DND-41 (cell line): Measurements from ENCODE around the gene RGMA.

ENCODE experiments used
- ATAC-seq: fragments of 200-7000 bp; cut with Tn5 transposase; 3 replicates; pipeline ENCODE4 v1.9.1; 2021; ENCODE audit warnings: low read depth; ENCODE audit not compliant: insufficient read depth
- DNase-seq: peaks from one replicate; pipeline ENCODE4 v3.0.0-alpha.2; 2020
- H2AFZ ChIP-seq: 2 replicates; pipeline ENCODE4 v1.6.0; 2012; ENCODE audit warnings: low read depth, low read length
- H3K27ac ChIP-seq: 2 replicates; pipeline ENCODE4 v1.5.1; 2012; ENCODE audit warnings: low read length, inconsistent platforms
- H3K27me3 ChIP-seq: fragments of 200-600 bp; sonication (generic); 2 replicates; pipeline ENCODE4 v1.6.0; 2012; ENCODE audit warnings: low read length, mild to moderate bottlenecking, inconsistent platforms; ENCODE audit not compliant: insufficient read depth, poor library complexity
- H3K36me3 ChIP-seq: 2 replicates; pipeline ENCODE4 v1.5.1; 2012; ENCODE audit warnings: low read length, inconsistent platforms; ENCODE audit not compliant: insufficient read depth
- H3K4me1 ChIP-seq: 2 replicates; pipeline ENCODE4 v1.5.1; 2012; ENCODE audit warnings: mild to moderate bottlenecking, low read length; ENCODE audit not compliant: insufficient read depth
- H3K4me2 ChIP-seq: 2 replicates; pipeline ENCODE4 v1.6.0; 2012; ENCODE audit warnings: mild to moderate bottlenecking, moderate library complexity, low read length, inconsistent platforms; ENCODE audit not compliant: insufficient read depth
- H3K4me3 ChIP-seq, 2 experiments: fragments of 200-600 bp in 1 of 2; shearing (Covaris generic) in 1 of 2; 2 replicates each; pipeline ENCODE4 v1.5.1; 2012 to 2016; ENCODE audit warnings: inconsistent platforms in 2 of 2, low read length in 2 of 2, mild to moderate bottlenecking in 2 of 2, low read depth in 1 of 2, moderate library complexity in 1 of 2
- H3K79me2 ChIP-seq: 2 replicates; pipeline ENCODE4 v1.6.0; 2012; ENCODE audit warnings: low read length, inconsistent platforms; ENCODE audit not compliant: insufficient read depth
- H3K9ac ChIP-seq: 2 replicates; pipeline ENCODE4 v1.6.0; 2012; ENCODE audit warnings: low read depth, mild to moderate bottlenecking, inconsistent platforms, low read length, moderate library complexity
- H3K9me3 ChIP-seq: 2 replicates; pipeline ENCODE4 v1.5.1; 2012; ENCODE audit warnings: low read length, moderate library complexity, mild to moderate bottlenecking, inconsistent platforms; ENCODE audit not compliant: insufficient read depth, severe bottlenecking
- H4K20me1 ChIP-seq: 2 replicates; pipeline ENCODE4 v1.6.0; 2012; ENCODE audit warnings: low read length; ENCODE audit not compliant: insufficient read depth
- EZH2 ChIP-seq: IDR thresholded peaks from 3 replicates; pipeline ENCODE4 v1.6.1; 2012; ENCODE audit warnings: borderline replicate concordance, low read depth, mild to moderate bottlenecking, moderate library complexity, low read length, inconsistent platforms; ENCODE audit not compliant: severe bottlenecking
- TF ChIP-seq, protein P1 (sequence below): IDR thresholded peaks from 2 replicates; pipeline ENCODE4 v1.5.1; 2012; ENCODE audit warnings: borderline replicate concordance, low read length, moderate library complexity, mild to moderate bottlenecking; ENCODE audit not compliant: poor library complexity, severe bottlenecking; ENCODE audit errors: extremely low read depth

RGMA gene

DNA sequence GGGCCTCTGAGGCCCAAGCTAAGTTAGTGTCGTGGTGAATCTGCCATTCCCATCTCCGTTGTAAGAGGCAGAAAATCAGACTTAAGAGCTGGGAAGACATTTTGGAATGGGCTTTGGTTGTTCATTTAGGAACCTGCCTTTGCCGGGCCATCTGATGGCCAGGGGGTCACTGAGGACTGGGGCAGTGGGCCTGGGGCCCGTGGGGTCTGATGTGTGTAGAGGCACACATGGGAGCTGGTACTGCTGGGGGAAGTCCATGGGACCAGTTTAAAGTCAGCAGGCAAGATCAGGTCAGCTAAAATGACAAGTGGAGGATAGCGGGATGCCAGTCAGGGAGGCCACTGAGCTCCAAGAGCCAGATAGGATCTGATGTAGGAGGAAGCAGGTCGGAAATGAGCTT is 38.3 kb upstream of the RGMA start:
- Histone ChIP-seq H2AFZ (no peak overlapping the region), H3K36me3 (no peaks in the 10 kb centered on the region), H3K4me2 (no peak overlapping the region), H3K9me3 (no peaks in the 10 kb centered on the region), H3K9ac (no peak overlapping the region), H3K79me2 (no peaks in the 10 kb centered on the region), H3K27me3 (no peaks in the 10 kb centered on the region), H3K4me1 (no peaks in the 10 kb centered on the region), H4K20me1 (no peaks in the 10 kb centered on the region), H3K4me3 (no peak overlapping the region), H3K27ac (no peak overlapping the region)
- DNase-seq (no peak), ATAC-seq (no peak)
- no peak for TF ChIP-seq EZH2
- TF ChIP-seq, protein P1, sequence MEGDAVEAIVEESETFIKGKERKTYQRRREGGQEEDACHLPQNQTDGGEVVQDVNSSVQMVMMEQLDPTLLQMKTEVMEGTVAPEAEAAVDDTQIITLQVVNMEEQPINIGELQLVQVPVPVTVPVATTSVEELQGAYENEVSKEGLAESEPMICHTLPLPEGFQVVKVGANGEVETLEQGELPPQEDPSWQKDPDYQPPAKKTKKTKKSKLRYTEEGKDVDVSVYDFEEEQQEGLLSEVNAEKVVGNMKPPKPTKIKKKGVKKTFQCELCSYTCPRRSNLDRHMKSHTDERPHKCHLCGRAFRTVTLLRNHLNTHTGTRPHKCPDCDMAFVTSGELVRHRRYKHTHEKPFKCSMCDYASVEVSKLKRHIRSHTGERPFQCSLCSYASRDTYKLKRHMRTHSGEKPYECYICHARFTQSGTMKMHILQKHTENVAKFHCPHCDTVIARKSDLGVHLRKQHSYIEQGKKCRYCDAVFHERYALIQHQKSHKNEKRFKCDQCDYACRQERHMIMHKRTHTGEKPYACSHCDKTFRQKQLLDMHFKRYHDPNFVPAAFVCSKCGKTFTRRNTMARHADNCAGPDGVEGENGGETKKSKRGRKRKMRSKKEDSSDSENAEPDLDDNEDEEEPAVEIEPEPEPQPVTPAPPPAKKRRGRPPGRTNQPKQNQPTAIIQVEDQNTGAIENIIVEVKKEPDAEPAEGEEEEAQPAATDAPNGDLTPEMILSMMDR, result no peak

DNA sequence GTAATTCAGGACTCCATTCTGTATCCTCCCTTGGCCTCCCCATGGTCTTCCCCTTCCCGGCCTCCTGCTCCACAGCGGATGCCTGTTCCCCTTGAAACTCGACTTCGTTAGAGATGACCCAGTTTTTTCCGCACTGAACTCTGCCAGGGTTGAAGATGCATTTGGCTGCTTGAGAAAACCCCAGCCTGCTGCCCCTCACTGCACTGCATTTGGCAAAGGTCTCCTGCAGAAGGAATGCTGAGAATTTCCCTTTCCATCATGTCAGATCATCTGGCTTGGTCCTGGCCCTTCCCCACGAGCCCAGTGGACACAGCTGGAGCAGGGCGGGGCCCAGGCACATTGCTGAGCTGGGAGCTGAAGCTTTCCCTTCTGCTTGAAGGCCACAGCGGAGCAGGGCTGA is 37.6 kb upstream of the RGMA start:
- Histone ChIP-seq H3K9me3 (no peaks in the 10 kb centered on the region), H3K27me3 (no peaks in the 10 kb centered on the region), H4K20me1 (no peaks in the 10 kb centered on the region), H3K79me2 (no peaks in the 10 kb centered on the region), H2AFZ (no peak overlapping the region), H3K9ac (no peak overlapping the region), H3K36me3 (no peaks in the 10 kb centered on the region), H3K4me3 (no peak overlapping the region), H3K4me1 (no peaks in the 10 kb centered on the region), H3K4me2 (no peak overlapping the region), H3K27ac (no peak overlapping the region)
- DNase-seq, result no peak
- ATAC-seq, result no peak
- TF ChIP-seq, protein P1, result no peak
- TF ChIP-seq EZH2, result no peak

DNA sequence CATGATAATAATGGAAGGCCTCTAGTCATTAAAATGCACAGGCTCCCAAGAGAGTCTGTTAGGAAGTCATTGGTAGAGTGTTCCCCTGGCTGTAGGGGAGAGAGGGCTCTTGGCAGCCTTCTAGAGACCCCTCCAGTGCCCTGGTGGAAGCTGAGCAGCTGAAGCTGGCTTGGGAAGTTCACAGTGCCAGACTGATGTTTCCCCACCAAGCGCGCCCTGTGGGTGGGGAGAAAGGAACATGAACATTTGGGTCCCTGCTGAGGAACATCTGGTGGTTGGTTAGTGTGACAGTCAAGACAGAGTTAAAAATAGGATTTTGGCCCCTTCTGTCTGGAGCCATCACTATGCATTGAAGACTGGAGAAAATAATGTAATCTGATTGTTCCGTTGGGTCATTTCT is 37.1 kb upstream of the RGMA start:
- Histone ChIP-seq H3K9me3 (no peaks in the 10 kb centered on the region), H3K9ac (no peak overlapping the region), H3K4me2 (no peak overlapping the region), H3K36me3 (no peaks in the 10 kb centered on the region), H4K20me1 (no peaks in the 10 kb centered on the region), H2AFZ (no peak overlapping the region), H3K27ac (no peak overlapping the region), H3K79me2 (no peaks in the 10 kb centered on the region), H3K4me1 (no peaks in the 10 kb centered on the region), H3K4me3 (no peak overlapping the region), H3K27me3 (no peaks in the 10 kb centered on the region)
- DNase-seq (no peak), ATAC-seq (no peak)
- TF ChIP-seq, protein P1, result no peak
- no peak for TF ChIP-seq EZH2

DNA sequence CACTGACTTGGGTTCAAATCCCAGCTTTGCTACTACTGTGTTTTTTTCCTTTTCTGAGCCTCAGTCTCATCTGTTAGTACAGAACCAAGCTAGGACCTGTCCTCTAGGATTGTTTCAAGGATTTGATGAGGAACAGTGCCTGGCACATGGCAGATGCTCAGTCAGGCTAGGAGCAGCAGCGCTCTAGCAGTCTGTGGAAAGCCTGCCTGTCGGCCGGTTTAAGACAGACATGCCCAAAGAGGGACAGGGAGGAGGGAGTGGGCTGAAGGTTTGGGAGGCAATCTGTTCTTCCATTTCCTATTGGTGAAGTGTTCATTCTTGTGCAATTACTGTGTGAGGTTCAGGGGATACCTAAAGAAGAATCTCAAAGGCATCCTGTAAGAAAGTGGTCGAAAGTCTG is 35.1 kb upstream of the RGMA start:
- Histone ChIP-seq H2AFZ (no peak overlapping the region), H3K4me3 (no peak overlapping the region), H3K4me2 (no peak overlapping the region), H3K79me2 (no peaks in the 10 kb centered on the region), H3K4me1 (peaks cover 2% of the 10 kb centered on the region; the same call in 1 of the 2 replicates), H4K20me1 (no peaks in the 10 kb centered on the region), H3K27ac (no peak overlapping the region), H3K9me3 (no peaks in the 10 kb centered on the region), H3K9ac (no peak overlapping the region), H3K36me3 (no peaks in the 10 kb centered on the region), H3K27me3 (no peaks in the 10 kb centered on the region)
- no peak for ATAC-seq
- DNase-seq, result no peak
- TF ChIP-seq, protein P1, result no peak
- no peak for TF ChIP-seq EZH2
